WTC11 (cell line): ENCODE measurements around the gene MAST4. TPM values are rescaled to one million over a fixed set of nuclear protein-coding genes. Genes with fewer than 3 reads are reported as not detected.

Source experiments
- ATAC-seq: fragments of 200-7000 bp; cut with Tn5 transposase; 2 replicates; pipeline ENCODE4 v1.10.0; 2021; ENCODE audit warnings: mild to moderate bottlenecking, moderate library complexity
- CTCF ChIA-PET: fragments of 300-600 bp; sonication (Branson Sonifier 250); formaldehyde crosslinking; loops from one replicate; lab custom pipeline; 2021; ENCODE audit warnings: antibody characterized with exemption; lab: Charles Lee
- POLR2A ChIA-PET: fragments of 350-600 bp; sonication (Branson Sonifier 250); formaldehyde crosslinking; loops from one replicate; lab custom pipeline; 2021; ENCODE audit warnings: antibody characterized with exemption; lab: Charles Lee
- DNase-seq: peaks from one replicate; pipeline ENCODE4 v3.0.0; 2021; ENCODE audit warnings: low spot score
- H3K27ac Mint-ChIP-seq: 2 replicates; pipeline ENCODE4 v1.8.0; 2021; ENCODE audit warnings: mixed read lengths
- H3K27me3 Mint-ChIP-seq: 2 replicates; pipeline ENCODE4 v1.8.0; 2021; ENCODE audit warnings: low read depth, mild to moderate bottlenecking, moderate library complexity, mixed read lengths
- H3K36me3 Mint-ChIP-seq: 2 replicates; pipeline ENCODE4 v1.8.0; 2021; ENCODE audit warnings: mixed read lengths
- H3K4me1 Mint-ChIP-seq: 2 replicates; pipeline ENCODE4 v1.8.0; 2022; ENCODE audit warnings: mixed read lengths
- H3K4me3 Mint-ChIP-seq: 2 replicates; pipeline ENCODE4 v1.8.0; 2021; ENCODE audit warnings: mild to moderate bottlenecking, moderate library complexity, mixed read lengths
- H3K9me3 Mint-ChIP-seq: 2 replicates; pipeline ENCODE4 v1.8.0; 2021; ENCODE audit warnings: mixed read lengths
- EMX1 ChIP-seq: fragments of 250-450 bp; sonication (Bioruptor Pico); IDR thresholded peaks from 2 replicates; pipeline ENCODE4 v1.8.0; 2021; ENCODE audit warnings: mild to moderate bottlenecking
- IRF2 ChIP-seq: sonication (generic); formaldehyde crosslinking; IDR thresholded peaks from 2 replicates; pipeline ENCODE4 v1.8.0; 2022; ENCODE audit warnings: low read depth, missing genetic modification reagents, borderline replicate concordance
- NFYB ChIP-seq: sonication (generic); formaldehyde crosslinking; conservative IDR thresholded peaks from 2 replicates; pipeline ENCODE4 v1.8.0; 2022; ENCODE audit warnings: low read depth, missing genetic modification reagents
- NR2C2 ChIP-seq: sonication (generic); formaldehyde crosslinking; IDR thresholded peaks from 2 replicates; pipeline ENCODE4 v1.8.0; 2022; ENCODE audit warnings: mild to moderate bottlenecking, missing genetic modification reagents
- PRRX2 ChIP-seq: fragments of 250-450 bp; sonication (Bioruptor Pico); IDR thresholded peaks from 2 replicates; pipeline ENCODE4 v1.8.0; 2021; ENCODE audit warnings: mild to moderate bottlenecking
- RORB ChIP-seq: fragments of 250-450 bp; sonication (Bioruptor Pico); IDR thresholded peaks from 2 replicates; pipeline ENCODE4 v1.9.0; 2021; ENCODE audit warnings: mild to moderate bottlenecking
- SMAD3 ChIP-seq: sonication (generic); formaldehyde crosslinking; IDR thresholded peaks from 2 replicates; pipeline ENCODE4 v1.8.0; 2022; ENCODE audit warnings: missing genetic modification reagents, mild to moderate bottlenecking, borderline replicate concordance
- SP1 ChIP-seq: sonication (generic); formaldehyde crosslinking; conservative IDR thresholded peaks from 2 replicates; pipeline ENCODE4 v1.8.1; 2022; ENCODE audit warnings: missing genetic modification reagents
- TCF7 ChIP-seq: sonication (generic); formaldehyde crosslinking; IDR thresholded peaks from 2 replicates; pipeline ENCODE4 v1.8.0; 2022; ENCODE audit warnings: mild to moderate bottlenecking, low read depth, missing genetic modification reagents, moderate library complexity
- ZNF232 ChIP-seq: sonication (generic); formaldehyde crosslinking; IDR thresholded peaks from 2 replicates; pipeline ENCODE4 v1.8.0; 2022; ENCODE audit warnings: mild to moderate bottlenecking, missing genetic modification reagents
- ZNF263 ChIP-seq: sonication (generic); formaldehyde crosslinking; IDR thresholded peaks from 2 replicates; pipeline ENCODE4 v1.8.1; 2022; ENCODE audit warnings: low read depth, mild to moderate bottlenecking, moderate library complexity, missing genetic modification reagents
- ZNF423 ChIP-seq: fragments of 250-450 bp; sonication (Bioruptor Pico); IDR thresholded peaks from 2 replicates; pipeline ENCODE4 v2.1.2; 2022; ENCODE audit warnings: mild to moderate bottlenecking, moderate library complexity
- total RNA-seq: library from RNA; stranded (reverse); gene quantifications from 3 replicates; pipeline ENCODE4 v1.2.3, GENCODE V29; 2021
- TF ChIP-seq, protein P1 (sequence below): sonication (generic); formaldehyde crosslinking; IDR thresholded peaks from 2 replicates; pipeline ENCODE4 v1.8.0; 2023; ENCODE audit warnings: missing genetic modification reagents
- TF ChIP-seq, protein P2 (sequence below): sonication (generic); formaldehyde crosslinking; IDR thresholded peaks from 2 replicates; pipeline ENCODE4 v1.8.1; 2022; ENCODE audit warnings: low read depth, missing genetic modification reagents, borderline replicate concordance
- TF ChIP-seq, protein P3 (sequence below): sonication (generic); formaldehyde crosslinking; IDR thresholded peaks from 2 replicates; pipeline ENCODE4 v1.8.0; 2023; ENCODE audit warnings: mild to moderate bottlenecking, missing genetic modification reagents
- TF ChIP-seq, protein P4 (sequence below): sonication (generic); formaldehyde crosslinking; IDR thresholded peaks from 2 replicates; pipeline ENCODE4 v1.8.1; 2022; ENCODE audit warnings: low read depth, mild to moderate bottlenecking, moderate library complexity, missing genetic modification reagents, borderline replicate concordance
- TF ChIP-seq, protein P5 (sequence below): sonication (generic); formaldehyde crosslinking; IDR thresholded peaks from 2 replicates; pipeline ENCODE4 v1.8.0; 2022; ENCODE audit warnings: mild to moderate bottlenecking, missing genetic modification reagents
- TF ChIP-seq, protein P6 (sequence below): sonication (generic); formaldehyde crosslinking; IDR thresholded peaks from 2 replicates; pipeline ENCODE4 v1.8.0; 2022; ENCODE audit warnings: missing genetic modification reagents
- TF ChIP-seq, protein P7 (sequence below): fragments of 250-450 bp; sonication (Bioruptor Pico); IDR thresholded peaks from 2 replicates; pipeline ENCODE4 v1.9.0; 2021; ENCODE audit warnings: moderate library complexity, mild to moderate bottlenecking, inconsistent platforms, borderline replicate concordance

Gene MAST4
- total RNA-seq, 1 experiment from 2014 or later = 8.0 TPM

DNA sequence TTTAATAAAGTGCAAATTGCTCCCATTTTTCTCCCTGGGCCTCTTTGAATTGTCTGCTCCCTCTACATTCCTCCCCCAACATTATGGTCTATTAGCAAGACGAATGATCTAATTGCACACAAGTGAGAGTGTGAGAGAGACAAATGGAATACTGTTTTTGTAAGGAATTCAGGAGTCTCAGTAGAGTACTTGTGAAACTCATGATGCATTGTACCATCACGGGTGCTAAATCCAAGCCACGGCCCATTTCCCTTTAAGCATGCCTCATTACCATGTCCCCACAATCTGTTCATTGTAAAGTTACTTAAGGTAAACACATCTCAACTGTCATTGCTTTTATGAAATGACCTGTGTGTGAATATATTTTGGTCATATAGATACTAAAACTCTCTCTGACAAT lies 537.6 kb downstream of the MAST4 start:
- CTCF ChIA-PET = interaction anchor here (0.5 kb wide), 1 partner anchor 82 kb away, joined by 5 read pairs; no protein-coding TSS in a partner anchor
- no peaks in the 10 kb centered on the region for H3K27me3 Mint-ChIP-seq
- no peak overlapping the region for H3K4me3 Mint-ChIP-seq
- DNase-seq (no peak), ATAC-seq (no peak)
- H3K9me3 Mint-ChIP-seq = no peaks in the 10 kb centered on the region
- H3K27ac Mint-ChIP-seq = no peak overlapping the region
- H3K36me3 Mint-ChIP-seq = no peaks in the 10 kb centered on the region
- no peaks in the 10 kb centered on the region for H3K4me1 Mint-ChIP-seq
- no peak for TF ChIP-seq ZNF263 (CRISPR knock-in tag)
- no peak for TF ChIP-seq EMX1 (CRISPR knock-in tag)
- TF ChIP-seq, protein P1, sequence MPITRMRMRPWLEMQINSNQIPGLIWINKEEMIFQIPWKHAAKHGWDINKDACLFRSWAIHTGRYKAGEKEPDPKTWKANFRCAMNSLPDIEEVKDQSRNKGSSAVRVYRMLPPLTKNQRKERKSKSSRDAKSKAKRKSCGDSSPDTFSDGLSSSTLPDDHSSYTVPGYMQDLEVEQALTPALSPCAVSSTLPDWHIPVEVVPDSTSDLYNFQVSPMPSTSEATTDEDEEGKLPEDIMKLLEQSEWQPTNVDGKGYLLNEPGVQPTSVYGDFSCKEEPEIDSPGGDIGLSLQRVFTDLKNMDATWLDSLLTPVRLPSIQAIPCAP (CRISPR knock-in tag) = no peak
- TF ChIP-seq, protein P2, sequence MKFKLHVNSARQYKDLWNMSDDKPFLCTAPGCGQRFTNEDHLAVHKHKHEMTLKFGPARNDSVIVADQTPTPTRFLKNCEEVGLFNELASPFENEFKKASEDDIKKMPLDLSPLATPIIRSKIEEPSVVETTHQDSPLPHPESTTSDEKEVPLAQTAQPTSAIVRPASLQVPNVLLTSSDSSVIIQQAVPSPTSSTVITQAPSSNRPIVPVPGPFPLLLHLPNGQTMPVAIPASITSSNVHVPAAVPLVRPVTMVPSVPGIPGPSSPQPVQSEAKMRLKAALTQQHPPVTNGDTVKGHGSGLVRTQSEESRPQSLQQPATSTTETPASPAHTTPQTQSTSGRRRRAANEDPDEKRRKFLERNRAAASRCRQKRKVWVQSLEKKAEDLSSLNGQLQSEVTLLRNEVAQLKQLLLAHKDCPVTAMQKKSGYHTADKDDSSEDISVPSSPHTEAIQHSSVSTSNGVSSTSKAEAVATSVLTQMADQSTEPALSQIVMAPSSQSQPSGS (CRISPR knock-in tag) = no peak
- TF ChIP-seq RORB = no peak
- TF ChIP-seq, protein P3, sequence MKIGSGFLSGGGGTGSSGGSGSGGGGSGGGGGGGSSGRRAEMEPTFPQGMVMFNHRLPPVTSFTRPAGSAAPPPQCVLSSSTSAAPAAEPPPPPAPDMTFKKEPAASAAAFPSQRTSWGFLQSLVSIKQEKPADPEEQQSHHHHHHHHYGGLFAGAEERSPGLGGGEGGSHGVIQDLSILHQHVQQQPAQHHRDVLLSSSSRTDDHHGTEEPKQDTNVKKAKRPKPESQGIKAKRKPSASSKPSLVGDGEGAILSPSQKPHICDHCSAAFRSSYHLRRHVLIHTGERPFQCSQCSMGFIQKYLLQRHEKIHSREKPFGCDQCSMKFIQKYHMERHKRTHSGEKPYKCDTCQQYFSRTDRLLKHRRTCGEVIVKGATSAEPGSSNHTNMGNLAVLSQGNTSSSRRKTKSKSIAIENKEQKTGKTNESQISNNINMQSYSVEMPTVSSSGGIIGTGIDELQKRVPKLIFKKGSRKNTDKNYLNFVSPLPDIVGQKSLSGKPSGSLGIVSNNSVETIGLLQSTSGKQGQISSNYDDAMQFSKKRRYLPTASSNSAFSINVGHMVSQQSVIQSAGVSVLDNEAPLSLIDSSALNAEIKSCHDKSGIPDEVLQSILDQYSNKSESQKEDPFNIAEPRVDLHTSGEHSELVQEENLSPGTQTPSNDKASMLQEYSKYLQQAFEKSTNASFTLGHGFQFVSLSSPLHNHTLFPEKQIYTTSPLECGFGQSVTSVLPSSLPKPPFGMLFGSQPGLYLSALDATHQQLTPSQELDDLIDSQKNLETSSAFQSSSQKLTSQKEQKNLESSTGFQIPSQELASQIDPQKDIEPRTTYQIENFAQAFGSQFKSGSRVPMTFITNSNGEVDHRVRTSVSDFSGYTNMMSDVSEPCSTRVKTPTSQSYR (CRISPR knock-in tag) = no peak
- no peak for TF ChIP-seq ZNF232
- POLR2A ChIA-PET = no interaction called here

DNA sequence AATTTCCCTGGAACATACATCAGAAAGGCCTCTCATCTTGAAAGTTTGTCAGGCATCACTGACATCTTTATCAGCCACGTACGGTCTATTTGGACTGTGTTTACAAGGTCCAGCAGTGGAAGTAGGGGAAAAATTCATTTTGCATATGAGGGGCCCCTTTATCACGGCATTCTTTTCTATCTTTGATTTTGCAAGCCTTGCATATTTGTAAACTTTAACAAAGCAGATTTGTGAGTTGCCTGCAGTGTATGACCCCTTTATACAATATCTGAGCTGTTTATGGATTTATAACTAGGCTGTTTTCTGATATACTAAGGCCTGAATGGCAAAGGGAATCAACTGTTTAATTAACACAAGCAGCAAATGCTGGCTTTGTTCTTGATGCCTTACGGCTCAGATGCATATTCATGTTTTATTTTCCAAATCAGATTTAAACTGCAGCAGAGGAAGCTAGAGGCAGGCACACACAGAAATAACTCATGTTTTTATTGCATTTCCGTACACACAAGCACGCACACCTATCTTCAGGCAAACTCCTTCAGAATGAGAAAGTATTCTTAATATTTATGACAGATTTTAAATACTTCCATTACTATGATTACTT lies 539.3 kb downstream of the MAST4 start:
- Mint-ChIP-seq H3K27ac (no peak overlapping the region), H3K27me3 (no peaks in the 10 kb centered on the region), H3K4me1 (no peaks in the 10 kb centered on the region), H3K9me3 (no peaks in the 10 kb centered on the region), H3K36me3 (no peaks in the 10 kb centered on the region), H3K4me3 (no peak overlapping the region)
- ChIA-PET CTCF (no interaction called here), POLR2A (no interaction called here)
- ATAC-seq (no peak), DNase-seq (no peak)
- TF ChIP-seq, protein P4, sequence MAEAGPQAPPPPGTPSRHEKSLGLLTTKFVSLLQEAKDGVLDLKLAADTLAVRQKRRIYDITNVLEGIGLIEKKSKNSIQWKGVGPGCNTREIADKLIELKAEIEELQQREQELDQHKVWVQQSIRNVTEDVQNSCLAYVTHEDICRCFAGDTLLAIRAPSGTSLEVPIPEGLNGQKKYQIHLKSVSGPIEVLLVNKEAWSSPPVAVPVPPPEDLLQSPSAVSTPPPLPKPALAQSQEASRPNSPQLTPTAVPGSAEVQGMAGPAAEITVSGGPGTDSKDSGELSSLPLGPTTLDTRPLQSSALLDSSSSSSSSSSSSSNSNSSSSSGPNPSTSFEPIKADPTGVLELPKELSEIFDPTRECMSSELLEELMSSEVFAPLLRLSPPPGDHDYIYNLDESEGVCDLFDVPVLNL (CRISPR knock-in tag) = no peak
- TF ChIP-seq SP1 (CRISPR knock-in tag) = no peak
- TF ChIP-seq NFYB (CRISPR knock-in tag) = no peak
- TF ChIP-seq IRF2 (CRISPR knock-in tag) = no peak
- TF ChIP-seq, protein P5, sequence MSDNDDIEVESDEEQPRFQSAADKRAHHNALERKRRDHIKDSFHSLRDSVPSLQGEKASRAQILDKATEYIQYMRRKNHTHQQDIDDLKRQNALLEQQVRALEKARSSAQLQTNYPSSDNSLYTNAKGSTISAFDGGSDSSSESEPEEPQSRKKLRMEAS (CRISPR knock-in tag) = no peak
- no peak for TF ChIP-seq PRRX2 (CRISPR knock-in tag)

DNA sequence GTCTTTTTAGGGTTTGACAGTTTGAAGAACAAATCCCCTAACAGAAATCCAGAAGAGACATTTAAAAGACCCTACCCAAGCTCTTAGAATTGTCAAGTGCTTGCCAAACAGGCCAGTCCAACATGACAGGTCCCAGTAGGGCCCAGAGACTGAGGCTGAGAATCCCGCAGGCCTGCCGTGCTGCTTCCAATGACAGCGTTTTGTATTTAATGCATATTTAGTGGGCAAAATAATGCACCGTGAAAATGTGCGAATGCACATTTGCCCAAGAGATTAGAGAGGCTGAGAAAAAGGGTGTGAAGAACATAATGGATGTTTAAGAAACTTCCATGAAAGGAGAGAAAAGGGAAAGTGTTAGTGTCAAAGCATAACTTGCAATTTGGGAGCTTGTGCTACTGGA lies 542.8 kb downstream of the MAST4 start:
- ChIA-PET CTCF (interaction anchor here (0.8 to 1.9 kb wide), 3 partner anchors 11 to 833 kb away, joined by 3 to 7 read pairs (median 3); no protein-coding TSS in a partner anchor), POLR2A (no interaction called here)
- no peaks in the 10 kb centered on the region for H3K27me3 Mint-ChIP-seq
- no peak overlapping the region for H3K4me3 Mint-ChIP-seq
- DNase-seq = no peak
- H3K27ac Mint-ChIP-seq = no peak overlapping the region
- no peak for ATAC-seq
- H3K9me3 Mint-ChIP-seq = no peaks in the 10 kb centered on the region
- peaks cover 3% of the 10 kb centered on the region for H3K36me3 Mint-ChIP-seq
- no peaks in the 10 kb centered on the region for H3K4me1 Mint-ChIP-seq
- TF ChIP-seq ZNF423 (CRISPR knock-in tag) (no peak), EMX1 (CRISPR knock-in tag) (no peak), RORB (no peak), SMAD3 (CRISPR knock-in tag) (no peak), NR2C2 (no peak), TCF7 (CRISPR knock-in tag) (no peak), IRF2 (CRISPR knock-in tag) (no peak)
- TF ChIP-seq, protein P6, sequence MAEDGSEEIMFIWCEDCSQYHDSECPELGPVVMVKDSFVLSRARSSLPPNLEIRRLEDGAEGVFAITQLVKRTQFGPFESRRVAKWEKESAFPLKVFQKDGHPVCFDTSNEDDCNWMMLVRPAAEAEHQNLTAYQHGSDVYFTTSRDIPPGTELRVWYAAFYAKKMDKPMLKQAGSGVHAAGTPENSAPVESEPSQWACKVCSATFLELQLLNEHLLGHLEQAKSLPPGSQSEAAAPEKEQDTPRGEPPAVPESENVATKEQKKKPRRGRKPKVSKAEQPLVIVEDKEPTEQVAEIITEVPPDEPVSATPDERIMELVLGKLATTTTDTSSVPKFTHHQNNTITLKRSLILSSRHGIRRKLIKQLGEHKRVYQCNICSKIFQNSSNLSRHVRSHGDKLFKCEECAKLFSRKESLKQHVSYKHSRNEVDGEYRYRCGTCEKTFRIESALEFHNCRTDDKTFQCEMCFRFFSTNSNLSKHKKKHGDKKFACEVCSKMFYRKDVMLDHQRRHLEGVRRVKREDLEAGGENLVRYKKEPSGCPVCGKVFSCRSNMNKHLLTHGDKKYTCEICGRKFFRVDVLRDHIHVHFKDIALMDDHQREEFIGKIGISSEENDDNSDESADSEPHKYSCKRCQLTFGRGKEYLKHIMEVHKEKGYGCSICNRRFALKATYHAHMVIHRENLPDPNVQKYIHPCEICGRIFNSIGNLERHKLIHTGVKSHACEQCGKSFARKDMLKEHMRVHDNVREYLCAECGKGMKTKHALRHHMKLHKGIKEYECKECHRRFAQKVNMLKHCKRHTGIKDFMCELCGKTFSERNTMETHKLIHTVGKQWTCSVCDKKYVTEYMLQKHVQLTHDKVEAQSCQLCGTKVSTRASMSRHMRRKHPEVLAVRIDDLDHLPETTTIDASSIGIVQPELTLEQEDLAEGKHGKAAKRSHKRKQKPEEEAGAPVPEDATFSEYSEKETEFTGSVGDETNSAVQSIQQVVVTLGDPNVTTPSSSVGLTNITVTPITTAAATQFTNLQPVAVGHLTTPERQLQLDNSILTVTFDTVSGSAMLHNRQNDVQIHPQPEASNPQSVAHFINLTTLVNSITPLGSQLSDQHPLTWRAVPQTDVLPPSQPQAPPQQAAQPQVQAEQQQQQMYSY (CRISPR knock-in tag) = no peak
- TF ChIP-seq, protein P7, sequence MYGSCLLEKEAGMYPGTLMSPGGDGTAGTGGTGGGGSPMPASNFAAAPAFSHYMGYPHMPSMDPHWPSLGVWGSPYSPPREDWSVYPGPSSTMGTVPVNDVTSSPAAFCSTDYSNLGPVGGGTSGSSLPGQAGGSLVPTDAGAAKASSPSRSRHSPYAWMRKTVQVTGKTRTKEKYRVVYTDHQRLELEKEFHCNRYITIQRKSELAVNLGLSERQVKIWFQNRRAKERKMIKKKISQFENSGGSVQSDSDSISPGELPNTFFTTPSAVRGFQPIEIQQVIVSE (CRISPR knock-in tag) = no peak
